K562 (cell line): ENCODE measurements around the gene C2CD2. TPM values are rescaled to one million over a fixed set of nuclear protein-coding genes. Genes with fewer than 3 reads are reported as not detected.
A peak's percentile ranks its signal among the peaks of the same experiment; 100 is the strongest.

ENCODE experiments used
- ATAC-seq: fragments of 200-7000 bp; cut with Tn5 transposase; 3 replicates; pipeline ENCODE4 v1.9.1; 2020; ENCODE audit warnings: moderate library complexity
- BruUV-seq: library from RNA; stranded (reverse); fragments of 400-500 nt; replicated peaks from 2 replicates; lab custom pipeline; 2021; lab: Mats Ljungman, UMichigan
- CTCF ChIA-PET: fragments of 300-600 bp; formaldehyde crosslinking; extraction: SDS; loops from one replicate; lab custom pipeline; 2021; ENCODE audit warnings: low intra/inter-chr PET ratio; lab: Yijun Ruan, JAX
- POLR2A ChIA-PET: fragments of 300-600, 350-650 bp; sonication (Branson Sonifier 250); formaldehyde crosslinking; extraction: SDS; loops from one replicate; lab custom pipeline; 2021; ENCODE audit warnings: antibody characterized with exemption, inconsistent platforms; lab: Yijun Ruan, JAX
- DNase-seq, 4 experiments: peaks; one replicate each; pipeline versions ENCODE4 v3.0.0 to v3.0.0-alpha.2; 2011 to 2018; ENCODE audit warnings: low spot score in 3 of 4, mixed read lengths in 3 of 4; ENCODE audit errors: extremely low read depth in 1 of 4
- FAIRE-seq: peaks from 2 replicates; lab custom pipeline; 2011; peaks lifted over from hg19 to GRCh38; lab: Jason Lieb, UNC
- H2AFZ ChIP-seq: 2 replicates; pipeline ENCODE4 v1.6.0; 2011; ENCODE audit warnings: low read depth, low read length, control low read depth, inconsistent platforms
- H3K27ac ChIP-seq: fragments of 200-600 bp; 3 replicates; pipeline ENCODE4 v1.8.0; 2011; ENCODE audit warnings: low read depth, mild to moderate bottlenecking, control low read depth, inconsistent platforms, low read length, moderate library complexity, mixed read lengths; ENCODE audit errors: extremely low read depth
- H3K27me3 ChIP-seq, 2 experiments: fragments of 300-600 bp in 1 of 2; 2 replicates in 1 of 2; 3 replicates in 1 of 2; pipeline versions ENCODE4 v1.6.0 to v1.8.0; 2011; ENCODE audit warnings: inconsistent platforms in 2 of 2, low read length in 2 of 2, mild to moderate bottlenecking in 1 of 2, mixed read lengths in 1 of 2, moderate library complexity in 1 of 2; ENCODE audit not compliant: control insufficient read depth in 2 of 2, insufficient read depth in 2 of 2
- H3K36me3 ChIP-seq: fragments of 300-600 bp; 3 replicates; pipeline ENCODE4 v1.8.0; 2011; ENCODE audit warnings: mild to moderate bottlenecking, low read length, inconsistent platforms; ENCODE audit not compliant: control insufficient read depth, insufficient read depth
- H3K4me1 ChIP-seq, 2 experiments: fragments of 200-600 bp in 1 of 2; replicated peaks in 1 of 2; 2 replicates in 1 of 2; 3 replicates in 1 of 2; pipeline versions ENCODE4 v1.5.1 to v1.8.0; 2011; ENCODE audit warnings: inconsistent platforms in 2 of 2, low read length in 2 of 2, mild to moderate bottlenecking in 1 of 2, mixed read lengths in 1 of 2, moderate library complexity in 1 of 2; ENCODE audit not compliant: control insufficient read depth in 2 of 2, insufficient read depth in 2 of 2
- H3K4me2 ChIP-seq: 2 replicates; pipeline ENCODE4 v1.6.1; 2011; ENCODE audit warnings: low read length, control low read depth, inconsistent platforms, mixed read lengths; ENCODE audit not compliant: insufficient read depth
- H3K4me3 ChIP-seq: fragments of 200-600 bp; sonication (generic), shearing (Covaris generic); 2 replicates; pipeline ENCODE4 v1.5.1; 2016; ENCODE audit warnings: control low read depth, inconsistent platforms
- H3K79me2 ChIP-seq: fragments of 200-600 bp; 3 replicates; pipeline ENCODE4 v1.8.0; 2011; ENCODE audit warnings: low read length, inconsistent platforms; ENCODE audit not compliant: control insufficient read depth, insufficient read depth
- H3K9ac ChIP-seq, 2 experiments: 2 replicates each; pipeline versions ENCODE4 v1.6.0 to v1.6.1; 2011; ENCODE audit warnings: low read depth in 2 of 2, low read length in 2 of 2, control low read depth in 1 of 2, inconsistent platforms in 1 of 2, mild to moderate bottlenecking in 1 of 2, mixed read lengths in 1 of 2; ENCODE audit not compliant: insufficient read depth in 1 of 2
- H3K9me1 ChIP-seq: one replicate; pipeline ENCODE4 v1.6.0; 2011; ENCODE audit warnings: inconsistent platforms, mild to moderate bottlenecking, low read length, moderate library complexity; ENCODE audit not compliant: control insufficient read depth, insufficient read depth
- H3K9me3 ChIP-seq: replicated peaks from 2 replicates; pipeline ENCODE4 v1.5.1; 2011; ENCODE audit warnings: low read depth, low read length, inconsistent platforms; ENCODE audit not compliant: control insufficient read depth, insufficient read depth
- H4K20me1 ChIP-seq: replicated peaks from 2 replicates; pipeline ENCODE4 v1.6.1; 2011; ENCODE audit warnings: low read length, inconsistent platforms, mixed read lengths; ENCODE audit not compliant: control insufficient read depth, insufficient read depth
- BCOR ChIP-seq: fragments of 450-650 bp; IDR thresholded peaks from 2 replicates; pipeline ENCODE4 v1.6.1; 2016
- CEBPG ChIP-seq, 3 experiments: fragments of 200-800 bp in 1 of 3; sonication (Bioruptor generic) in 1 of 3; sonication (generic) in 1 of 3; formaldehyde crosslinking in 1 of 3; IDR thresholded peaks in 2 of 3; conservative IDR thresholded peaks in 1 of 3; 2 replicates each; pipeline versions ENCODE4 v1.6.1 to v1.8.0; 2016 to 2022; ENCODE audit warnings: missing compliant biosample characterization in 2 of 3, missing genetic modification characterization in 2 of 3, mild to moderate bottlenecking in 1 of 3, missing genetic modification reagents in 1 of 3
- KDM1A ChIP-seq, 2 experiments: fragments of 450-650 bp; IDR thresholded peaks; 2 replicates each; pipeline ENCODE4 v1.6.1; 2016; ENCODE audit warnings: mild to moderate bottlenecking in 2 of 2
- MLX ChIP-seq, 2 experiments: fragments of 450-650 bp in 1 of 2; sonication (generic) in 1 of 2; formaldehyde crosslinking; conservative IDR thresholded peaks; 2 replicates each; pipeline versions ENCODE4 v1.4.0 to v1.8.1; 2020 to 2022; ENCODE audit warnings: mild to moderate bottlenecking in 1 of 2, missing genetic modification reagents in 1 of 2
- MXI1 ChIP-seq: IDR thresholded peaks from 2 replicates; pipeline ENCODE4 v1.6.1; 2011; ENCODE audit warnings: low read depth, mild to moderate bottlenecking, improper control_type of control experiment, low read length
- RBM25 ChIP-seq: fragments of 200-400 bp; formaldehyde crosslinking; IDR thresholded peaks from 2 replicates; pipeline ENCODE4 v1.6.1; 2018; ENCODE audit warnings: low read length, low read depth, moderate library complexity; ENCODE audit not compliant: severe bottlenecking
- SIN3B ChIP-seq: fragments of 450-650 bp; IDR thresholded peaks from 2 replicates; pipeline ENCODE4 v1.6.1; 2017; ENCODE audit warnings: low read depth, mild to moderate bottlenecking, moderate library complexity
- TCFL5 ChIP-seq: fragments of 250-450 bp; sonication (Bioruptor Pico); conservative IDR thresholded peaks from 2 replicates; pipeline ENCODE4 v1.6.1; 2021; ENCODE audit warnings: mild to moderate bottlenecking, moderate library complexity, matching md5 sums
- ZNF311 ChIP-seq: fragments of 250-450 bp; sonication (Bioruptor Pico); IDR thresholded peaks from 2 replicates; pipeline ENCODE4 v1.4.0; 2020; ENCODE audit warnings: mild to moderate bottlenecking, moderate library complexity
- WGBS: fragments of 100-300 bp; shearing (Covaris generic); methylation state at CpG from one replicate; pipeline ENCODE4 v1.1.6; 2016; ENCODE audit warnings: low coverage, mixed read lengths; ENCODE audit not compliant: insufficient coverage; ENCODE audit errors: missing lambda C conversion rate; 5-methylcytosine and 5-hydroxymethylcytosine counted together
- in situ Hi-C: fragments of 300-500 bp; cut with MboI; formaldehyde crosslinking; loops from 4 replicates; pipeline ENCODE4 v1.15.0; 2018; ENCODE audit warnings: inconsistent platforms, mixed read lengths
- intact Hi-C: fragments of 100-400 bp; cut with micrococcal nuclease; formaldehyde crosslinking; loops from 2 replicates; pipeline ENCODE4 v1.14.2; 2022
- polyA plus RNA-seq, 8 experiments: library from polyadenylated mRNA; depleted of rRNA in 4 of 8; stranded (reverse) in 5 of 8; unstranded in 3 of 8; fragments of >200 nt; fragmentation: Nextera tagmentation in 2 of 8; fragmentation: Illumina TruSeq in 1 of 8; extraction: Ambion mirVana in 2 of 8; extraction: Trizol in 1 of 8; gene quantifications; 2 replicates each; pipeline versions ENCODE4 v1.2.1 to v1.2.3, GENCODE V29; 2011 to 2014; ENCODE audit warnings: inconsistent platforms in 1 of 8, missing spikeins in 1 of 8
- total RNA-seq, 7 experiments: library from RNA; depleted of rRNA in 6 of 7; stranded (reverse); fragments of >200 nt in 6 of 7; fragmentation: Illumina TruSeq in 2 of 7; extraction: Trizol in 2 of 7; gene quantifications; 2 replicates each; pipeline versions ENCODE4 v1.2.1 to v1.2.3, GENCODE V29; 2011 to 2021; ENCODE audit warnings: low replicate concordance in 1 of 7

C2CD2 gene
- total and polyA plus RNA-seq, 9 of the 15 experiments (the other 6 are each of a cell fraction or from before 2014, with no cell fraction given), result 1.3 to 21.6 (median 12.1) TPM

GRCh38 chr21:42002421-42002958 lies 48.7 kb upstream of the C2CD2 start (continued):
- TF ChIP-seq CEBPG (CRISPR knock-in tag; IDR thresholded peaks at IDR 0.05), result no peak
- TF ChIP-seq CEBPG (tag; conservative IDR thresholded peaks at IDR 0.05 in 1 of 2, IDR thresholded peaks at IDR 0.05 in 1 of 2), result no peak
- TF ChIP-seq SIN3B, result no peak

DNA sequence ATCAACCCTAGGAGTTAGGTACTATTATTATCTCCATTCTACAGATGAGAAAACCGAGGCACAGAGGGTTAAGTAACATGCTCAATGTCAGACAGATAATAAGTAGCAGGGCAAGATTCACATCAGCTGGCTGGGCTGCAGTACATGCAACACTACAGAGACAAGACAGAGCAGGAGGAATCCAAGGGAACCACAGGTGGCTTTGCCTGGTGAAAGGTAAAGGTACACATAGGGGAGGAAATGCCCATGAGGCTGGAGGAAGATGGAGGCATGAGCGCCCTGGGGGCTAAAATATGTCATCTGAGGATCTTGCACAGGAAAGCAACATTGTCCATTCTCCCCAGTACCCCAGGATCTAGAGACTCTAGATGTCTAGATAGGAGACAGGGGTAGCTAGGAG lies 48.0 kb upstream of the C2CD2 start:
- H2AFZ ChIP-seq, result no peak overlapping the region
- peaks cover 40% of the 10 kb centered on the region for H3K36me3 ChIP-seq
- no peak for FAIRE-seq
- no peaks in the 10 kb centered on the region for H3K9me3 ChIP-seq
- BruUV-seq, result no TSS peak
- ATAC-seq, result no peak
- H3K27me3 ChIP-seq, result no peaks in the 10 kb centered on the region
- H3K4me1 ChIP-seq, result peaks cover 0 to 14% of the 10 kb centered on the region in 2 experiments; a peak in 4 of 5 replicates
- peaks cover 3% of the 10 kb centered on the region for H3K9me1 ChIP-seq
- no peak overlapping the region for H3K9ac ChIP-seq
- no peak for DNase-seq
- H3K4me2 ChIP-seq, result no peak overlapping the region
- intact Hi-C loops, result no loop called here
- TF ChIP-seq RBM25 (peak; percentile 68), TCFL5 (CRISPR knock-in tag) (no peak), KDM1A (IDR thresholded peaks at IDR 0.05) (peak in 1 of 2 experiments; percentile 36; a peak in 1 of 4 replicates), BCOR (peak; percentile 29; the same call in 1 of the 2 replicates), MLX (CRISPR knock-in tag; conservative IDR thresholded peaks at IDR 0.05) (no peak), MXI1 (no peak), ZNF311 (CRISPR knock-in tag) (no peak)
- in situ Hi-C loops, result no loop called here
- H3K4me3 ChIP-seq, result no peak overlapping the region
- 63% methylated on average over 2 of the region's 2 CpGs for WGBS
- H3K79me2 ChIP-seq, result peaks cover 25% of the 10 kb centered on the region
- no peak overlapping the region for H3K27ac ChIP-seq
- ChIA-PET POLR2A (interaction anchor here (0.7 to 1.0 kb wide), 2 partner anchors 21 to 81 kb away, joined by 3 read pairs; no protein-coding TSS in a partner anchor), CTCF (no interaction called here)
- H4K20me1 ChIP-seq, result peaks cover 14% of the 10 kb centered on the region; the same call in 1 of the 2 replicates
